Large intestine (tissue), 3 donors: ENCODE measurements around the gene AS3MT. TPM values are rescaled to one million over a fixed set of nuclear protein-coding genes. Genes with fewer than 3 reads are reported as not detected.

Experiments used
- DNase-seq, 2 donors: peaks; one replicate each; pipeline versions ENCODE4 v3.0.0 to v3.0.0-alpha.2; 2013
- H3K27ac ChIP-seq: one replicate; pipeline ENCODE4 v1.5.1; 2013; ENCODE audit warnings: low read length
- H3K27me3 ChIP-seq: 2 replicates; pipeline ENCODE4 v1.6.1; 2013; ENCODE audit warnings: low read length; ENCODE audit not compliant: control insufficient read depth, insufficient read depth
- H3K36me3 ChIP-seq: 2 replicates; pipeline ENCODE4 v1.6.1; 2013; ENCODE audit warnings: low read length; ENCODE audit not compliant: control insufficient read depth, insufficient read depth
- H3K4me1 ChIP-seq: one replicate; pipeline ENCODE4 v1.6.1; 2013; ENCODE audit warnings: low read length; ENCODE audit not compliant: control insufficient read depth, insufficient read depth
- H3K4me3 ChIP-seq: one replicate; pipeline ENCODE4 v1.5.1; 2013; ENCODE audit warnings: low read length
- H3K9me3 ChIP-seq: one replicate; pipeline ENCODE4 v1.6.1; 2013; ENCODE audit warnings: mild to moderate bottlenecking, low read depth, low read length, moderate library complexity; ENCODE audit not compliant: control insufficient read depth
- WGBS: methylation state at CpG from one replicate; pipeline ENCODE4 v1.1.5; 2013; ENCODE audit warnings: low lambda C conversion rate; ENCODE audit not compliant: insufficient coverage; 5-methylcytosine and 5-hydroxymethylcytosine counted together
- polyA plus RNA-seq: library from polyadenylated mRNA; unstranded; fragments of 120-200 nt; gene quantifications from one replicate; pipeline ENCODE4 v1.2.1, GENCODE V29; 2013

The AS3MT gene
- polyA plus RNA-seq, 1 donor: 15.5 TPM

- no peak for DNase-seq
- no peaks in the 10 kb centered on the region for H3K4me1 ChIP-seq
- no peak overlapping the region for H3K4me3 ChIP-seq
- whole genome bisulfite sequencing: no CpG with 5 or more reads among the region's 1 CpG
- H3K9me3 ChIP-seq: no peaks in the 10 kb centered on the region
- peaks cover 2% of the 10 kb centered on the region for H3K36me3 ChIP-seq
- no peak overlapping the region for H3K27ac ChIP-seq
- no peaks in the 10 kb centered on the region for H3K27me3 ChIP-seq
Measured at GRCh38 chr10:102888048-102888447, 18.8 kb downstream of the AS3MT start.

DNA sequence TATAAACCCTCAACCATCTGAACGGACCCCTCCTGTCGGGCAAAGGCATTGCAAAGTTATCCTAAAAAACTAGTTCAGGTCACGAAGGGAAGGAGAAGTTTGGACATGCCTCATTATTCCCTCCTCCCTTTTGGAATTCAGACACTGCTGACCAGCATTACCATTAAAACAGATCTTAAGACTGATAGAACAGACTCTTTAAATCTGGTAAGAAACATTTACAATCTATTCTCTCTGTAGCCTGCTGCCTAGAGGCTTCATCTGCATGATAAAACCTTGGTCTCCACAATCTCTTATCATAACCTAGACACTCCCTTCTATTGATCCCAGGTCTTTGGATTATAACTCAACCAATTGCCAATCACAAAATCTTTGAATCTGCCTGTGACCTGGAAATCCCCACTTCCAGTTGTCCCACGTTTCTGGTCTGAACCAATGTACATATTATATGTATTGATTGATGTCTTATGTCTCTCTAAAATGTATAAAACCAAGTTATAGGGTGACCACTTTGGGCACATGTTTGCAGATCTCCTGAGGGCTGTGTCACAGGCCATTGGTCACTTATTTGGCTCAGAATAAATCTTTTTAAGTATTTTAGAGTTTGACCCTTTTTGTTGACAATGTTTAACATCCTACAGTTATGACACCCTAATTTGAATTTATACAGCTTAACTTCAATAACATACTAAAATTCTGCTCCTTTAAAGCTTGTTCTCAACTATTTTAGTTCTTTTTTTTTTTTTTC is 25.4 kb downstream of the AS3MT start:
- no peak for DNase-seq
- no peaks in the 10 kb centered on the region for H3K27me3 ChIP-seq
- no peaks in the 10 kb centered on the region for H3K4me1 ChIP-seq
- H3K4me3 ChIP-seq: no peak overlapping the region
- no peak overlapping the region for H3K27ac ChIP-seq
- H3K36me3 ChIP-seq: peaks cover 4% of the 10 kb centered on the region
- 92% methylated on average over 2 of the region's 4 CpGs for WGBS
- H3K9me3 ChIP-seq: no peaks in the 10 kb centered on the region

DNA sequence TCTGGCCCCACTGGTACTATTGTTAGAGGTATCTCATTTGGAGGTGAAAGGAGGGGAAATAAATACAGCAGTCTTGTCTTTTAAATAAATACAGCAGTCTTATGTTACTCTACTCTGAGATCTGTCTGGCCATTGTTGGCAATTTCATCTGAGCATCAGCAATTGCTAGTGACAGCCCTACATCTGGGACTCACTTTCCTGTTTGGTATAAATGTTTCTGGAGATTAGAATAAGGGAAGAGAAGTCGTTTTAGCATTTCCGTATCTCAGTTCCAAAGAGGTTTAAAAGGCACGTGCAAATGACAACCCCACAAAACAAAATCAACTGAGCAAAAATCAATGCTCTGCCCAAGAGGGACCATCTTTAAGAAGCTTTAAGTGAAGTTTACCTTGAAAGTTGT is 30.7 kb downstream of the AS3MT start:
- H3K4me1 ChIP-seq: no peaks in the 10 kb centered on the region
- no peaks in the 10 kb centered on the region for H3K9me3 ChIP-seq
- no peaks in the 10 kb centered on the region for H3K36me3 ChIP-seq
- no peak overlapping the region for H3K27ac ChIP-seq
- no peak overlapping the region for H3K4me3 ChIP-seq
- DNase-seq: no peak
- H3K27me3 ChIP-seq: no peaks in the 10 kb centered on the region
- 100% methylated on average over 3 of the region's 3 CpGs for WGBS

GRCh38 chr10:102904346-102904745 is 35.1 kb downstream of the AS3MT start:
- no peak for DNase-seq
- Histone ChIP-seq H3K27ac (no peak overlapping the region), H3K27me3 (no peaks in the 10 kb centered on the region), H3K4me3 (no peak overlapping the region), H3K4me1 (no peaks in the 10 kb centered on the region), H3K9me3 (no peaks in the 10 kb centered on the region), H3K36me3 (no peaks in the 10 kb centered on the region)

DNA sequence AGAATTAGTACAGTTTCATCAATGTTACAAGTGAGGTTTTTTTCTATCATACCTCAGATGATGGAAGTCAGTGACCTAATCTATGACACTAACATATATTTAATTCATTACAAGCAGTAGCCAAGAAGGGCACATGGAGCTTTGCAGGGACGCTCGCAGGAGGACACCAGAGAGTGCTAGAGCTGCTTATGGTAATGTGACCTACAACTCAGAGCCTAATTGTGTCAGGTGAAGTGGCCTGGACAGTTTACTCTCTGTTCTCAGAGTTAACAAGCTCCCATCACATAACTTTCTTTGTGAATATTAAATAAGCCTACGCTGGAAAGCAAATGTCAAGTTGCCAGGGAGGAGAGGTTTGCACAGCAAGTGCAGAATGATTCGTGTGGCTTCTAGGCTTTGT is 37.2 kb downstream of the AS3MT start:
- H3K9me3 ChIP-seq: no peaks in the 10 kb centered on the region
- no peak overlapping the region for H3K27ac ChIP-seq
- H3K4me1 ChIP-seq: no peaks in the 10 kb centered on the region
- H3K4me3 ChIP-seq: no peak overlapping the region
- 60% methylated on average over 1 of the region's 4 CpGs for WGBS
- H3K36me3 ChIP-seq: no peaks in the 10 kb centered on the region
- H3K27me3 ChIP-seq: no peaks in the 10 kb centered on the region
- no peak for DNase-seq

GRCh38 chr10:102914781-102915180 is 45.5 kb downstream of the AS3MT start:
- DNase-seq: no peak
- no peaks in the 10 kb centered on the region for H3K27me3 ChIP-seq
- peaks cover 5% of the 10 kb centered on the region for H3K4me1 ChIP-seq
- WGBS: 67% methylated on average over 1 of the region's 1 CpG
- no peak overlapping the region for H3K4me3 ChIP-seq
- no peak overlapping the region for H3K27ac ChIP-seq
- no peaks in the 10 kb centered on the region for H3K9me3 ChIP-seq
- H3K36me3 ChIP-seq: no peaks in the 10 kb centered on the region

- Histone ChIP-seq H3K4me3 (no peak overlapping the region), H3K27ac (no peak overlapping the region), H3K27me3 (no peaks in the 10 kb centered on the region), H3K4me1 (peaks cover 6% of the 10 kb centered on the region), H3K9me3 (no peaks in the 10 kb centered on the region), H3K36me3 (no peaks in the 10 kb centered on the region)
- DNase-seq: no peak
- no CpG with 5 or more reads among the region's 7 CpGs for WGBS
Measured at GRCh38 chr10:102916173-102916572, 46.9 kb downstream of the AS3MT start.

DNA sequence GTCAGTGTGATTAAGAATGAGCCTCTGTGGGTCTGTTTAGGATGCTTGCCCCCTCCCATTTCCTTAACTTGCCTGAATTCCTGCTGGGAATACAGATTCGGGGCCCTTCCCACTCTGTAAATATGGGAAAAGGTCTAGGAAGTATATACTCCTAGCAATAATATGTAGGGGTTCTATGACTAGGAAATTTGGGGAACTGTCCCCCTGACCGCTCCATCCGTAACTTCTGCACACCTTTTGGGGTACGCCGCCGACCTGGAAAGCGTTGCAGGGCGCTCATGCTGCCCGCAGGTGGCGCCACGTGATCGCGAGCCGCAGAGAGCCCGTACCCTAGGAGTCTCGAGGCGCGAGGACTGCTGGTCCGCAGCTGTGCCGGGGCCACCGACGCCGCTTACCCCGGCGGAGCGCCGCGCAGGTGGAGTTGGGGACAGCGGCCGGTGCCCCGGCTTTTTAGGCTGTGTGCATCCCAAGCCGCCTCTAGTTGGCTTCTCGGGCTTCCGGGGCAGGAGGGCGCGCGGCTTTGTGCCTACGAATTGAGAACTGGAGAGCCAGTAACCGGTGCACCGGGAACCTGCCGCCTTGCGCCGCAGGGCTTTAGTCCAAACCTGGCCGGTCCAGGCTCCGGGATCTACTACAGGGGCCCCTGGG is 48.2 kb downstream of the AS3MT start:
- H3K27ac ChIP-seq: peak overlapping the region; percentile 90
- H3K4me1 ChIP-seq: peaks cover 6% of the 10 kb centered on the region
- H3K4me3 ChIP-seq: peak overlapping the region; percentile 83
- peak in 1 of 2 donors; percentile 70 for DNase-seq
- WGBS: no CpG with 5 or more reads among the region's 45 CpGs
- H3K9me3 ChIP-seq: no peaks in the 10 kb centered on the region
- H3K27me3 ChIP-seq: no peaks in the 10 kb centered on the region
- no peaks in the 10 kb centered on the region for H3K36me3 ChIP-seq

- DNase-seq: peak; percentile 100
- Histone ChIP-seq H3K4me3 (peak within 1 kb of the TSS; percentile 83), H3K27me3 (no peaks in the 10 kb centered on the region), H3K36me3 (no peaks in the 10 kb centered on the region), H3K27ac (peak within 1 kb of the TSS; percentile 93), H3K9me3 (no peaks in the 10 kb centered on the region), H3K4me1 (peaks cover 7% of the 10 kb centered on the region)
- 0% methylated on average over 1 of the region's 80 CpGs for WGBS
Measured at GRCh38 chr10:102917962-102918816, 48.9 kb downstream of the AS3MT start, which contains the start of gene CNNM2. TSS of gene CNNM2 (plus strand) at chr10:102918294. CDS start at chr10:102918481, 187 bp downstream.

GRCh38 chr10:102918817-102919245 is 49.6 kb downstream of the AS3MT start:
- Histone ChIP-seq H3K36me3 (no peaks in the 10 kb centered on the region), H3K9me3 (no peaks in the 10 kb centered on the region), H3K4me1 (peaks cover 9% of the 10 kb centered on the region), H3K4me3 (peak overlapping the region; percentile 83), H3K27ac (peak overlapping the region; percentile 93), H3K27me3 (no peaks in the 10 kb centered on the region)
- WGBS: no CpG with 5 or more reads among the region's 49 CpGs
- peak in 1 of 2 donors; percentile 59 for DNase-seq
